ENCODE results near the gene EIF3F. TPM values are rescaled to one million over a fixed set of nuclear protein-coding genes. Genes with fewer than 3 reads are reported as not detected.
A peak's percentile ranks its signal among the peaks of the same experiment; 100 is the strongest.

EIF3F gene
- polyA plus RNA-seq (2012; ENCODE audit: insufficient read length, low read depth) = 471 TPM

- TF ChIP-seq SIN3A (IDR thresholded peaks at IDR 0.05; ENCODE audit: borderline replicate concordance, insufficient read depth, low read length) (0 out of 2 replicates have a peak, but pooled peaks have one; percentile 0), FOXP2 (optimal IDR thresholded peaks at IDR 0.05; ENCODE audit: borderline replicate concordance, extremely low read depth, extremely low read length, insufficient read depth) (no peak), TAF1 (IDR thresholded peaks at IDR 0.05; ENCODE audit: borderline replicate concordance, insufficient read depth, low read length) (peak; percentile 52; the same call in 1 of the 2 replicates), POLR2AphosphoS5 (IDR thresholded peaks at IDR 0.05; ENCODE audit: low read depth, low read length) (peak; percentile 59; the same call in 1 of the 2 replicates)
- TF ChIP-seq, protein P1, sequence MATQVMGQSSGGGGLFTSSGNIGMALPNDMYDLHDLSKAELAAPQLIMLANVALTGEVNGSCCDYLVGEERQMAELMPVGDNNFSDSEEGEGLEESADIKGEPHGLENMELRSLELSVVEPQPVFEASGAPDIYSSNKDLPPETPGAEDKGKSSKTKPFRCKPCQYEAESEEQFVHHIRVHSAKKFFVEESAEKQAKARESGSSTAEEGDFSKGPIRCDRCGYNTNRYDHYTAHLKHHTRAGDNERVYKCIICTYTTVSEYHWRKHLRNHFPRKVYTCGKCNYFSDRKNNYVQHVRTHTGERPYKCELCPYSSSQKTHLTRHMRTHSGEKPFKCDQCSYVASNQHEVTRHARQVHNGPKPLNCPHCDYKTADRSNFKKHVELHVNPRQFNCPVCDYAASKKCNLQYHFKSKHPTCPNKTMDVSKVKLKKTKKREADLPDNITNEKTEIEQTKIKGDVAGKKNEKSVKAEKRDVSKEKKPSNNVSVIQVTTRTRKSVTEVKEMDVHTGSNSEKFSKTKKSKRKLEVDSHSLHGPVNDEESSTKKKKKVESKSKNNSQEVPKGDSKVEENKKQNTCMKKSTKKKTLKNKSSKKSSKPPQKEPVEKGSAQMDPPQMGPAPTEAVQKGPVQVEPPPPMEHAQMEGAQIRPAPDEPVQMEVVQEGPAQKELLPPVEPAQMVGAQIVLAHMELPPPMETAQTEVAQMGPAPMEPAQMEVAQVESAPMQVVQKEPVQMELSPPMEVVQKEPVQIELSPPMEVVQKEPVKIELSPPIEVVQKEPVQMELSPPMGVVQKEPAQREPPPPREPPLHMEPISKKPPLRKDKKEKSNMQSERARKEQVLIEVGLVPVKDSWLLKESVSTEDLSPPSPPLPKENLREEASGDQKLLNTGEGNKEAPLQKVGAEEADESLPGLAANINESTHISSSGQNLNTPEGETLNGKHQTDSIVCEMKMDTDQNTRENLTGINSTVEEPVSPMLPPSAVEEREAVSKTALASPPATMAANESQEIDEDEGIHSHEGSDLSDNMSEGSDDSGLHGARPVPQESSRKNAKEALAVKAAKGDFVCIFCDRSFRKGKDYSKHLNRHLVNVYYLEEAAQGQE (IDR thresholded peaks at IDR 0.05; ENCODE audit: insufficient read depth in 1 of 2, low read depth in 2 of 2, low read length in 2 of 2) = no peak
Observed at GRCh38 chr11:7986768-7987559, at the start of gene EIF3F. Gene EIF3F (plus strand): TSS chr11:7987337. CDS start chr11:7987353, 16 bp downstream.

DNA sequence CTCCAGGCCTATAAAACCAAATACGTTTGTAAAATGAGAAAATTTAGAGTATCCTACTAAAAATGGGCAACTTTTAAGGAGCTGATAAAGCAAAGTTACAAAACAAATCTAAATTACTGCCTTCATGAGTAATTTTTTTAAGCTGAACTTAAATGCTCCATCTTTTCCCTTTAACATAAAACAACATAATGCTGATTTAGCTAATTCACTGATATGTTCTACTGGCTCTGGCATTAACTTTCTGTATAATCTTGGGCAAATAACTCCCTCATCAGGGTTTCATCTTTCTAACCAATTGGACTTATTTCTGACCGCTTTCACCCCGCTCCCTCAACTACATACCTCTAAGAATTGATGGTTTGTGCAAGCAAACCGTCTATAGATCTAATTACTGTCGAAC, 46.0 kb upstream of the EIF3F start:
- TF ChIP-seq, protein P1 (IDR thresholded peaks at IDR 0.05; ENCODE audit: insufficient read depth in 1 of 2, low read depth in 2 of 2, low read length in 2 of 2) = no peak
- no peak for TF ChIP-seq FOXP2 (optimal IDR thresholded peaks at IDR 0.05; ENCODE audit: borderline replicate concordance, extremely low read depth, extremely low read length, insufficient read depth)
- no peak for TF ChIP-seq POLR2AphosphoS5 (IDR thresholded peaks at IDR 0.05; ENCODE audit: low read depth, low read length)
- no peak for TF ChIP-seq TAF1 (IDR thresholded peaks at IDR 0.05; ENCODE audit: borderline replicate concordance, insufficient read depth, low read length)
- no peak for TF ChIP-seq SIN3A (IDR thresholded peaks at IDR 0.05; ENCODE audit: borderline replicate concordance, insufficient read depth, low read length)

DNA sequence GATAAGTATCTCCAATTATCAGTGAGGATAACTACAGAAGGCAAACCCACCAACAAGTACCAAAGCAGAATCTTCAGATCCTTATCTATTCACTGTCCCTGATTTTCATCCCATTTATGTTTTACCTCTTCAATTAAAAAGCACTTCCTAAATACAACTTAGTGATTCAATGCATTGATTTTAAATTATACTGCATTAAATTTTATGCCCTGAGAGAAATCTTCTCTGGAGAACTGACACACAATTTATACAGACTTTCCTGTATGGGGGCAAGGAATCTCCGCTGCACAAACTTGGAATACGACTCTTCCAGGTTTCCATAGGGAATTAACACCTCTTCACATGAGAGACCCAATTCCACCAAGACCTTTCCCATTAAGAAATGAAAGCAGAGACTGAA, 45.5 kb upstream of the EIF3F start, which contains the start of gene OR10A3:
Gene OR10A3 (minus strand): TSS at position 101 of the 400 bp plus-strand sequence. CDS start 2,188 bp downstream, outside the sequence.
- TF ChIP-seq TAF1 (IDR thresholded peaks at IDR 0.05; ENCODE audit: borderline replicate concordance, insufficient read depth, low read length) = no peak
- no peak for TF ChIP-seq POLR2AphosphoS5 (IDR thresholded peaks at IDR 0.05; ENCODE audit: low read depth, low read length)
- TF ChIP-seq, protein P1 (IDR thresholded peaks at IDR 0.05; ENCODE audit: insufficient read depth in 1 of 2, low read depth in 2 of 2, low read length in 2 of 2) = no peak
- no peak for TF ChIP-seq SIN3A (IDR thresholded peaks at IDR 0.05; ENCODE audit: borderline replicate concordance, insufficient read depth, low read length)
- no peak for TF ChIP-seq FOXP2 (optimal IDR thresholded peaks at IDR 0.05; ENCODE audit: borderline replicate concordance, extremely low read depth, extremely low read length, insufficient read depth)

- TF ChIP-seq TAF1 (IDR thresholded peaks at IDR 0.05; ENCODE audit: borderline replicate concordance, insufficient read depth, low read length) = no peak
- TF ChIP-seq, protein P1 (IDR thresholded peaks at IDR 0.05; ENCODE audit: insufficient read depth in 1 of 2, low read depth in 2 of 2, low read length in 2 of 2) = no peak
Observed at GRCh38 chr11:7944123-7944522, 43.0 kb upstream of the EIF3F start.

All from PFSK-1 (cell line).